Gastrocnemius medialis (tissue), 4 donors: Measurements from ENCODE around the gene PRR19. TPM values are rescaled to one million over a fixed set of nuclear protein-coding genes. Genes with fewer than 3 reads are reported as not detected.

ENCODE experiments used
- ATAC-seq, 2 donors: fragments of 150-250 bp; one replicate each; pipeline ENCODE4 v1.9.1; 2016
- DNase-seq, 2 donors: peaks; one replicate each; pipeline ENCODE4 v3.0.0-alpha.2; 2019
- H3K27ac ChIP-seq, 4 donors: fragments of 200-600 bp; sonication (generic); 1 replicate in 1 of 4; 2 replicates in 3 of 4; pipeline ENCODE4 v1.5.1; 2016 to 2018; ENCODE audit warnings: mild to moderate bottlenecking in 2 of 4, moderate library complexity in 1 of 4
- H3K27me3 ChIP-seq, 3 donors: fragments of 200-600 bp; sonication (generic) in 2 of 3; 1 replicate in 1 of 3; 2 replicates in 2 of 3; pipeline versions ENCODE4 v1.5.1 to v1.6.0; 2016 to 2019; ENCODE audit warnings: mild to moderate bottlenecking in 1 of 3, moderate library complexity in 1 of 3
- H3K36me3 ChIP-seq, 2 donors: fragments of 200-600 bp; sonication (generic) in 1 of 2; one replicate each; pipeline ENCODE4 v1.5.1; 2017 to 2018
- H3K4me1 ChIP-seq, 2 donors: fragments of 200-600 bp; sonication (generic) in 1 of 2; one replicate each; pipeline ENCODE4 v1.5.1; 2016 to 2017; ENCODE audit warnings: mild to moderate bottlenecking in 2 of 2
- H3K4me3 ChIP-seq, 4 donors: fragments of 200-600 bp; sonication (generic) in 3 of 4; 1 replicate in 1 of 4; 2 replicates in 3 of 4; pipeline ENCODE4 v1.5.1; 2016 to 2019; ENCODE audit warnings: mild to moderate bottlenecking in 2 of 4
- H3K9me3 ChIP-seq, 3 donors: fragments of 200-600 bp; sonication (generic) in 2 of 3; 1 replicate in 1 of 3; 2 replicates in 2 of 3; pipeline ENCODE4 v1.5.1; 2016 to 2019
- CTCF ChIP-seq, 5 experiments: fragments of 450-650 bp in 3 of 5; fragments of 200-600 bp in 2 of 5; sonication (generic) in 2 of 5; IDR thresholded peaks in 4 of 5; conservative IDR thresholded peaks in 1 of 5; 1 replicate in 4 of 5; 2 replicates in 1 of 5; pipeline ENCODE4 v1.5.1; 2016 to 2019; ENCODE audit warnings: antibody characterized with exemption in 5 of 5, mild to moderate bottlenecking in 3 of 5, moderate library complexity in 3 of 5
- POLR2A ChIP-seq, 2 donors: fragments of 450-650 bp; IDR thresholded peaks; one replicate each; pipeline ENCODE4 v1.6.1; 2017; ENCODE audit warnings: antibody characterized with exemption in 2 of 2, mild to moderate bottlenecking in 2 of 2, moderate library complexity in 2 of 2
- in situ Hi-C, 4 donors: fragments of 200-750 bp; cut with MboI; loops; one replicate each; pipeline versions ENCODE4 v1.15.0 to v1.8.0; 2017; ENCODE audit warnings: low sequenced_read_pairs in 4 of 4
- intact Hi-C: fragments of 100-400 bp; cut with DNase I; formaldehyde crosslinking; loops from one replicate; pipeline ENCODE4 v1.15.1; 2023; ENCODE audit warnings: low total_unique reads
- total RNA-seq, 4 donors: library from RNA; depleted of rRNA; stranded (reverse); fragments of >200 nt; gene quantifications; one replicate each; pipeline versions ENCODE4 v1.1.0 to v1.2.3, GENCODE V29; 2016

The PRR19 gene
- total RNA-seq, 4 donors from 2014 or later = not detected

DNA sequence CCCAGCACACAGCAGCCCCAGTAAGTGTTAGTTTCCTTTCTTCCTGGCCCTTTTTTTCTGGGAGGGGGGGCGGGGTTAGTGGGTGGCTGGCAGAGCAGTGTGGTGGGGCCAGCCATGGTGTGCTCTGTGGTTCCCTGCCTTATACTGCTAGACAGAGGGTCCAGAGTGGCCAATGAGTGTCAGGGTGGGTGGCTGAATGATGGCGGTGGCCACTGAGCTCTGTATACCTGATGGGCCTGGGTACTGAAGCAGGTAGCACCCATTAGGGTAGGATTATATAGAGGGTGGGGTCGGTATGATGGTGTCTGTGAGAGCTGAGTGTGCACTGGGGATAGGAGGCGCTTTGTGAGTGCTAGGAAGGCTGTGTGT is 19.1 kb upstream of the PRR19 start:
- Histone ChIP-seq H3K27me3 (no peaks in the 10 kb centered on the region), H3K36me3 (peaks cover 0 to 11% of the 10 kb centered on the region in 2 donors), H3K27ac (peak overlapping the region; percentile 95 to 97 (median 96)), H3K9me3 (no peaks in the 10 kb centered on the region), H3K4me1 (peaks cover 64 to 70% of the 10 kb centered on the region in 2 donors), H3K4me3 (peak overlapping the region; percentile 43 to 60 (median 58))
- ATAC-seq (no peak), DNase-seq (no peak)
- intact Hi-C loops (loop anchor here (1.0 kb wide), 1 partner anchor 14 kb away; the partner anchor contains the start of gene CIC), in situ Hi-C loops (no loop called here)
- TF ChIP-seq POLR2A (IDR thresholded peaks at IDR 0.05) (no peak), CTCF (IDR thresholded peaks at IDR 0.05 in 4 of 5, conservative IDR thresholded peaks at IDR 0.05 in 1 of 5) (no peak)

DNA sequence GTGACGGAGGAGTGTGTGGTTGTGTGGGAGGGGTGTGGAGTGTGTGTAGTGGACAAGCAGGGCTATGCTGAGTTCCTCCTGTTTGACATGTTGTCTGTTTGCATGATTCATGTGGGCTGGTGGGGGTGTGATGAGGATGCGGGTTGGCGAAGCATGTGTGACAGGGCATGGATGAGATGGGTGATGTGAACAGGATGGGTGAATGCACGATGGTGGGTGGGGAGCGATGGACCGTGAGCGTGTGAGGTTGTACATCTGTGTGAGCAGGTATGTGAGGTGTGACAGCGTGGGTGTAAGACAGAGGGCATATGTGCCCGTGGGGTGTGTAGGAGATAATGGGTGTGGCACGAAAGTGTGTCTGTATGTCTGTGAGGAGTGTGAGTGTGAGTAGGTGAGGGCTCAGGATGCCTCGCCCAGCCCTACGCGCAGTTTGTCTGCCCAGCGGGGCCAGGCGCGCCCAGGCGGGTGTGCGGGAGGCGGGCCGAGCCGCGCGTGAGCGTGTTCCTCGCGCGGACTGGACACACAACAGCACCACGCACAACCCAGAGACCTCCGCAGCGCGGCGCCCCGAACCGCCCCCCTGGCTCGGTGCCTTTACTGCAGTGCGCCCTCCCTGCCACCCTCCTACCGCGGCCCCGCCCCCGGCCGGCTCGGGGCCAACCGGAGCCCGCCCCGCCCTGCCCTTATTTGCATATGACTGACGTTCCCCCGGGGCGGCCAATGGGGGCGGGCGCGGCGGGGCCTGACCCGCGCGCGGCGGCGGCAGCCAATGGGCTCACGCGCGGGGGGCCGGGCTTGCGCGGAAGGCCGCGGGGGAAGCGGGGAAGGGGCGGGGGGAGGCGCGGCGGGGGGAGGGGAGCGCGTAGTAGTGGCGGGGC is 18.5 kb upstream of the PRR19 start:
- ATAC-seq (peak; percentile 64 to 71), DNase-seq (peak; percentile 89 to 96)
- Histone ChIP-seq H3K9me3 (no peaks in the 10 kb centered on the region), H3K4me3 (peak overlapping the region; percentile 43 to 60 (median 58)), H3K27me3 (no peaks in the 10 kb centered on the region), H3K36me3 (peaks cover 0 to 17% of the 10 kb centered on the region in 2 donors), H3K4me1 (peaks cover 58 to 64% of the 10 kb centered on the region in 2 donors), H3K27ac (peak overlapping the region; percentile 95 to 97 (median 96))
- TF ChIP-seq POLR2A (IDR thresholded peaks at IDR 0.05) = peak in 1 of 2 donors; percentile 68
- no peak for TF ChIP-seq CTCF (IDR thresholded peaks at IDR 0.05 in 4 of 5, conservative IDR thresholded peaks at IDR 0.05 in 1 of 5)
- intact Hi-C loops (loop anchor here (1.0 kb wide), 4 partner anchors 14 to 42 kb away; partner anchors contain the start of genes CIC, MEGF8, PAFAH1B3 and PRR19), in situ Hi-C loops (no loop called here)

DNA sequence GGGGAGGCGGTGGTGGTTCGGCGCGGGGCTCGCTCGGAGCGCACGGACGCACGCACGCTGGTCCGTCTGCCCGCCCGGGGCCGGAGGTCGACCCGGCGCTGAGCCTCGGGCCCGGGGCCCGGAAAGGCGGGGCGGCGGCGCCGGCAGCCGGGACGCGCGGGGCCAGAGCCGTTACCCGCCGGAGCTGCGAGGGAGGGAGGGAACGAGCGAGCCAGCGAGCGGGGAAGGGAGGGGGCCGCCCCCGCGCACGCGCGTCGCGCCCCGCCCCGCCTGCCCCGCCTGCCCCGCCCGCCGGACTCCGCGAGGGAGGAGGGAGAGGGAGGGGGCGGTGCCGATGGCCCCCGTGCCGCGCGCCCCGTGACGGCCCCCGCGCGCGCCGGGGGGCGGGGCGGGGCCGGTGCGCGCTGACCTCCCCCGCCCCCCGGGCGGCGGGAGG is 17.8 kb upstream of the PRR19 start:
- TF ChIP-seq CTCF (IDR thresholded peaks at IDR 0.05 in 4 of 5, conservative IDR thresholded peaks at IDR 0.05 in 1 of 5) (no peak), POLR2A (IDR thresholded peaks at IDR 0.05) (peak; percentile 77 to 83)
- Histone ChIP-seq H3K4me1 (peaks cover 51 to 57% of the 10 kb centered on the region in 2 donors), H3K27me3 (no peaks in the 10 kb centered on the region), H3K36me3 (peaks cover 0 to 23% of the 10 kb centered on the region in 2 donors), H3K9me3 (no peaks in the 10 kb centered on the region), H3K4me3 (peak overlapping the region in 2 of 4 donors; percentile 43 to 69), H3K27ac (peak overlapping the region; percentile 95 to 97 (median 96))
- DNase-seq = peak; percentile 71 to 80
- intact Hi-C loops = loop anchor here (1.0 kb wide), 3 partner anchors 18 to 41 kb away; partner anchors contain the start of genes MEGF8, PAFAH1B3 and PRR19
- in situ Hi-C loops = no loop called here
- peak; percentile 62 to 64 for ATAC-seq

DNA sequence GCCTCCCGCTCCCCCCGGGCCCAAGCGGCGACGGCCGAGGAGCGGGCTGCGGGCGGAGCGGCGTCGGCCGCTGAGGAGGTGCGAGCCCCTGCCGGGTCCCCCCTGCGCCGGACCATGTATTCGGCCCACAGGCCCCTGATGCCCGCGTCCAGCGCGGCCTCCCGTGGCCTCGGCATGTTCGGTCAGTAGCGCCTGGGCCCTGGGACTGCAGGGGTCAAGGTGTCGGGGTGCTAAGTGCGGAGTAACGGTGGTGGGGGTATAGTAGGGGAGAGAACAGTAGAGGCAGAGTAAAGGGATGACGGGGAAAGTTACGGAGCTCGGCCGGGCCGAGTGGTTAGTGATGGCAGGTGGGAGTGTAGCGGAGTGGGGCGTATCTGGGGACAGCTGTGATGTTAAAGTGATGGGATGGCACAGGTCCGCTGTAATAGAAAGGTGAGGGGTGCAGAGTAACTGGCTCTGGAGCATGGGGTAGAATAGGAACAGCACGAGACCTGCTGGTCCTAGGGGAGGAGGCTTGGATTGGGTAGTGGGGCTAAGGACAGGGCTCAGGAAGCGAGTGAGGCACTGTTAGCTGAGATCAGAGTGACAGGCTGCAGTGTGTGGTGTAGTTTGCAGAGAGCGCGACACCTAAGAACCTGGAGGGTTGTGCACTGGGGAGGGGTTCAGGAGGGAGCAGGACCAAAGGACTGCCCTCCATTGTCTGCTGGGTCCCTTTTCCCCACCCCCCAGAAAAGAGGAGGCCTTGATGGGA is 17.2 kb upstream of the PRR19 start:
- TF ChIP-seq CTCF (IDR thresholded peaks at IDR 0.05 in 4 of 5, conservative IDR thresholded peaks at IDR 0.05 in 1 of 5) (no peak), POLR2A (IDR thresholded peaks at IDR 0.05) (no peak)
- in situ Hi-C loops = loop anchor here in 1 of 4 donors (5.0 kb wide), 1 partner anchor 42 kb away; the partner anchor contains the start of gene GSK3A
- peaks cover 45 to 52% of the 10 kb centered on the region in 2 donors for H3K4me1 ChIP-seq
- peak overlapping the region; percentile 54 to 85 (median 72) for H3K4me3 ChIP-seq
- H3K27ac ChIP-seq = peak overlapping the region; percentile 81 to 95 (median 87)
- peaks cover 0 to 30% of the 10 kb centered on the region in 2 donors for H3K36me3 ChIP-seq
- no peak for ATAC-seq
- H3K27me3 ChIP-seq = no peaks in the 10 kb centered on the region
- H3K9me3 ChIP-seq = no peaks in the 10 kb centered on the region
- DNase-seq = no peak
- intact Hi-C loops = loop anchor here (1.0 kb wide), 3 partner anchors 18 to 41 kb away; partner anchors contain the start of genes MEGF8, PAFAH1B3 and PRR19
